AG10803 (cell line): ENCODE data around the gene CPHXL2.
A peak's percentile ranks its signal among the peaks of the same experiment; 100 is the strongest.

ENCODE experiments used
- DNase-seq: peaks from one replicate; pipeline ENCODE4 v3.0.0; 2010; ENCODE audit warnings: low read depth
- H3K4me3 ChIP-seq: 2 replicates; pipeline ENCODE4 v1.5.1; 2011; ENCODE audit warnings: mild to moderate bottlenecking, low read length, control low read depth
- TF ChIP-seq, protein P1 (sequence below): conservative IDR thresholded peaks from 2 replicates; pipeline ENCODE4 v1.5.1; 2011; ENCODE audit warnings: mild to moderate bottlenecking, low read length, control low read depth, inconsistent platforms

Gene CPHXL2

DNA sequence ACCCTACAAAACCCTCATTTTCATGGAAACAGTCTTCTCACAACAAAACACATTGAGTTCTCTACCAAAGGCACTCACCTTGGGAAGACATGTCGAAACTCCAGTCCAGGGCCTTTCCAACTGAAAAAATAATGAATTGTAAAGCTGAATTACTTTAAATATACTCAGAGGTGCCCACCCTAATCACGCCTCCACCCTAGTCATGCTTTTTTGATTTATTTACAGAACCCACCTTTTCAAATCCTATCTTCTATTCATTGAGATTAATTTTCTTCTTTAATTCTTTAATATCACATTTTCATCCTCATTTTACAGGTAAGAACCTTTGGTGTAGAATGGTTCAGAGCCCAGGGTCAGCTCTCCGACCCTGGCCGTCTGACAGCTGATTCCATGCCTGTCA lies at the start of gene CPHXL2:
CPHXL2 (minus strand) TSS at position 101 of the 400 bp plus-strand sequence; CDS start at position 91, 10 bp downstream.
- no peak for DNase-seq
- H3K4me3 ChIP-seq: no peak within 1 kb of the TSS
- TF ChIP-seq, protein P1, sequence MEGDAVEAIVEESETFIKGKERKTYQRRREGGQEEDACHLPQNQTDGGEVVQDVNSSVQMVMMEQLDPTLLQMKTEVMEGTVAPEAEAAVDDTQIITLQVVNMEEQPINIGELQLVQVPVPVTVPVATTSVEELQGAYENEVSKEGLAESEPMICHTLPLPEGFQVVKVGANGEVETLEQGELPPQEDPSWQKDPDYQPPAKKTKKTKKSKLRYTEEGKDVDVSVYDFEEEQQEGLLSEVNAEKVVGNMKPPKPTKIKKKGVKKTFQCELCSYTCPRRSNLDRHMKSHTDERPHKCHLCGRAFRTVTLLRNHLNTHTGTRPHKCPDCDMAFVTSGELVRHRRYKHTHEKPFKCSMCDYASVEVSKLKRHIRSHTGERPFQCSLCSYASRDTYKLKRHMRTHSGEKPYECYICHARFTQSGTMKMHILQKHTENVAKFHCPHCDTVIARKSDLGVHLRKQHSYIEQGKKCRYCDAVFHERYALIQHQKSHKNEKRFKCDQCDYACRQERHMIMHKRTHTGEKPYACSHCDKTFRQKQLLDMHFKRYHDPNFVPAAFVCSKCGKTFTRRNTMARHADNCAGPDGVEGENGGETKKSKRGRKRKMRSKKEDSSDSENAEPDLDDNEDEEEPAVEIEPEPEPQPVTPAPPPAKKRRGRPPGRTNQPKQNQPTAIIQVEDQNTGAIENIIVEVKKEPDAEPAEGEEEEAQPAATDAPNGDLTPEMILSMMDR: no peak

DNA sequence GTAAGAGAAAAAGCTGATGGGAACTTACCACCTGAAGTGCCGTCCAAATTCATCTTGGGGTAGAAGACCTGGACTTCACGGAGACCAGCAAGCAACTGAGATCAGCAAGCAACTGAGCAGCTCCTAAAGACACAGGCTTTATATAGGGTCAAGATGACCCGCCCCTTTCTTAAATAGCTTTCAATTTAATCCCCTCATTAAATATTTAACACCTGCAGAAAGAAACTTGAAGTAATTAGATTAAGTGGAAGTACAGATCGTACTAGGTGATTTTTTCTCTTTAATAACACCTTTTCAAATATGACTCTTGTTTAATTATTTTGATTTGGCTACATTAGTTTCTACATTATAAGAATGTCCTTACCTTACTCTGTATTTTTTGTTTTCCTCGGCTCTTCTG lies 49.6 kb upstream of the CPHXL2 start, which contains the start of gene CPHXL:
CPHXL (minus strand) TSS at position 101 of the 400 bp plus-strand sequence; CDS start at position 53, 48 bp downstream.
- DNase-seq: no peak
- H3K4me3 ChIP-seq: no peak within 1 kb of the TSS
- TF ChIP-seq, protein P1: no peak

DNA sequence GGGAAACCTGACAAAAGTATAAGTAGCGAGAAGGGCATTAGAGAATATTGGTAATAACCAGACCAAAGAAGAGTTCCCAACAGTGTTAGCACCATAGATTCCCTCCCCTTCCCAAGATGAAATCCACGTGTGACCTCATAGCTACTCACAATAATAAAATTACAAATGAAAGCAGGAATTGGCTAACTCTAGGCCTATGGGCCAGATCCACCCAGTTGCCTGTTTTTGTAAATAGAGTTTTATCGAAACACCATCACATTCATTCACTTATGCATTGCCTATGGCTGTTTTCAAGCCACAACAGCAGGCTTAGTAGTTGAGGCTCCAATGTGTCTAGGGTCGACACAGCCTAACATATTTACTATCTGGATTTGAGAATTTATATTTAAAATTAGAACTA lies 41.6 kb upstream of the CPHXL2 start:
- no peak for DNase-seq
- TF ChIP-seq, protein P1: no peak
- no peak overlapping the region for H3K4me3 ChIP-seq

DNA sequence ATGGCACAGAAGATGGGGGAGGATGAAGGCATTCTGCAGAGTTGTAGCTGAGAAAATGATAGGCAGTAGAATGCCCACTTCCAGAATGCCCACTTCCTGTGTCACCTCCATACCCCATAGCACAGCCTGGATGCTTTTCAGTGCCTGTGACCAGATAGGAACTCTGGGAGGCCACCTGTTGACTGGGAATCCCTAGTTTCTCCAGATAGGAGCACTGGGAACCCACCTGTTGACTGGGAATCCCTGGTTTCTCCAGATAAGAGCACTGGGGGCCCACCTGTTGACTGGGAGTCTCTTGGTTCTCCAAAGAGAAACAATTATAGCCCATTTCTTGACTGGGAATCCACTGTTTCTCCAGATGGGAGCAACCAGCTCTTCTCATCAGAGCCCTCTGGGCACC lies 37.9 kb upstream of the CPHXL2 start:
- no peak for DNase-seq
- TF ChIP-seq, protein P1: no peak
- no peak overlapping the region for H3K4me3 ChIP-seq

DNA sequence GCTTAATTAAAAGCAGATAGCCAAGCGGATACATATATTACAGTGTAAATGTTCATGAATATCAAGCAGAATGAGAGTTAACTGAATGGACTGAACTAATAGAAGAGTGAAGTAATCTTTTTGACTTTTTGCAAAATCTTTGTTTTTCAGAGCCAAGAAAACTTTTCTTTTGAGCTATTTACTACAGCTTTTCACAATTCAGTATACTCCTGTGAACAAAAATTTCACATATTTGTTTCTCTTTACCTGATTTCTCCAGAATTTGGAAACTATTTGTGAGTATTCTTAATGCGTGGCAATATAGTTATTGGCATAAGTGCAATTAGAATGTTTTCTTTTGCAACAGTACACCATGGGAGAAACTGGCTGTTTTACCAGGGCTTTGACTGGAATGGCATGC lies 33.5 kb upstream of the CPHXL2 start:
- TF ChIP-seq, protein P1: no peak
- no peak for DNase-seq
- H3K4me3 ChIP-seq: no peak overlapping the region

DNA sequence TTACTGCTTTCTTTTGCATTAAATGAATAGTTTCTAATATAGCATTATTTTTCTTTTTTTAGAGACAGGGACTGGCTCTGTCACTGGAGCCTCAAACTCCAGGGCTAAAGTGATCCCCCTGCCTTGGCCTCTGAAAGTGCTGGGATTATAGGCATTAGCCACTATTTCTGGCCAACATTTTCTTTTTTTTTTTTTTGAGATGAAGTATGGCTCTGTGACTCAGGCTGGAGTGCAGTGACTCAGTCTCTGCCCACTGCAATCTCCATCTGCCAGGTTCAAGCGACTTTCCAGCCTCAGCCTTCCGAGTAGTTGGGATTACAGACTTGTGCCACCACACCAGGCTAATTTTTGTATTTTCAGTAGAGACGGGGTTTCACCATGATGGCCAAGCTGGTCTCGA lies 26.5 kb upstream of the CPHXL2 start:
- TF ChIP-seq, protein P1: no peak

DNA sequence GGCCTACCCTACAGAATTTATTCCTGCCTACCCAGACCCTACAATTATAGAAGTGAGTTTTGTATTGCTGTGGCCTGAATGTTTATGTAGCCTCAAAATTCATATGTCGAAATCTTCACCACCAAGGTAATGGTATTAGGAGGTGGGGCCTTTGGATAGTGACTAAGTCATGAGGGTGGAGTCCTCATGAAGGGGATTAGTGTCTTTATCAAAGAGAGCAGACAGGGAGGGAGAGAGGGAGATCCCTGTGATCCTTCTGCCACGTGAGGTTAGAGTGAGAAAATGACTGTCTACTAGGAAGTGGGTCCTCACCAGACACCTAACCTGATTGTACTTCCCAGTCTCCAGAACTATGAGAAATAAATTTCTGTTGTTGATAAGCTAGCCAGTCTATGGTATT lies 25.4 kb upstream of the CPHXL2 start:
- H3K4me3 ChIP-seq: no peak overlapping the region
- TF ChIP-seq, protein P1: no peak
- DNase-seq: no peak

More for the DNA sequence above, 26.5 kb upstream of the CPHXL2 start:
- peak; percentile 13 for DNase-seq
- H3K4me3 ChIP-seq: no peak overlapping the region
